ENCODE data around the gene TENM4.

DNA sequence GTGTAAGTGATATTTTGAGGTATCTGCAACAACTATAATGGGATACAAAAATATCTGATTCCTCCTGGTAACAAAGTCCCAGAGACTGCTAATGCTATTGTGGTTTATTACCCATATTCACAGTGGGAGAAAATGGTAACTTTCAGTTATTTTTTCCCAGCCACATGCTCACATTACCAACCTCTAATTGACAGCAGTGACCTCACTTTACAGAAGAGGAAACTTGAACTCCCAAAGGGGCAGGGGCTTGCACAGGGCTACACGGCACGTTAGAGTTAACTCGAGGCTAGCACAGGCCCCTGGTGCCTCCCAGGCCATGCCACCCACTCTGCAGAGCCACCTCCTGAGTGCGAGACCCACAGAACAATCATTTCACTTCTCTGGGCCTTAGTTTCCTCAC is 132.4 kb downstream of the TENM4 start:
- TF ChIP-seq, protein P1, sequence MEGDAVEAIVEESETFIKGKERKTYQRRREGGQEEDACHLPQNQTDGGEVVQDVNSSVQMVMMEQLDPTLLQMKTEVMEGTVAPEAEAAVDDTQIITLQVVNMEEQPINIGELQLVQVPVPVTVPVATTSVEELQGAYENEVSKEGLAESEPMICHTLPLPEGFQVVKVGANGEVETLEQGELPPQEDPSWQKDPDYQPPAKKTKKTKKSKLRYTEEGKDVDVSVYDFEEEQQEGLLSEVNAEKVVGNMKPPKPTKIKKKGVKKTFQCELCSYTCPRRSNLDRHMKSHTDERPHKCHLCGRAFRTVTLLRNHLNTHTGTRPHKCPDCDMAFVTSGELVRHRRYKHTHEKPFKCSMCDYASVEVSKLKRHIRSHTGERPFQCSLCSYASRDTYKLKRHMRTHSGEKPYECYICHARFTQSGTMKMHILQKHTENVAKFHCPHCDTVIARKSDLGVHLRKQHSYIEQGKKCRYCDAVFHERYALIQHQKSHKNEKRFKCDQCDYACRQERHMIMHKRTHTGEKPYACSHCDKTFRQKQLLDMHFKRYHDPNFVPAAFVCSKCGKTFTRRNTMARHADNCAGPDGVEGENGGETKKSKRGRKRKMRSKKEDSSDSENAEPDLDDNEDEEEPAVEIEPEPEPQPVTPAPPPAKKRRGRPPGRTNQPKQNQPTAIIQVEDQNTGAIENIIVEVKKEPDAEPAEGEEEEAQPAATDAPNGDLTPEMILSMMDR (IDR thresholded peaks at IDR 0.05): no peak
- no peak for TF ChIP-seq POLR2A (IDR thresholded peaks at IDR 0.05)

Measured in Peyer's patch (tissue), 4 donors.